ENCODE measurements around the gene CD99L2. TPM values are rescaled to one million over a fixed set of nuclear protein-coding genes. Genes with fewer than 3 reads are reported as not detected.

CD99L2 gene
- total RNA-seq, 1 experiment from 2014 or later, result 7.3 TPM

DNA sequence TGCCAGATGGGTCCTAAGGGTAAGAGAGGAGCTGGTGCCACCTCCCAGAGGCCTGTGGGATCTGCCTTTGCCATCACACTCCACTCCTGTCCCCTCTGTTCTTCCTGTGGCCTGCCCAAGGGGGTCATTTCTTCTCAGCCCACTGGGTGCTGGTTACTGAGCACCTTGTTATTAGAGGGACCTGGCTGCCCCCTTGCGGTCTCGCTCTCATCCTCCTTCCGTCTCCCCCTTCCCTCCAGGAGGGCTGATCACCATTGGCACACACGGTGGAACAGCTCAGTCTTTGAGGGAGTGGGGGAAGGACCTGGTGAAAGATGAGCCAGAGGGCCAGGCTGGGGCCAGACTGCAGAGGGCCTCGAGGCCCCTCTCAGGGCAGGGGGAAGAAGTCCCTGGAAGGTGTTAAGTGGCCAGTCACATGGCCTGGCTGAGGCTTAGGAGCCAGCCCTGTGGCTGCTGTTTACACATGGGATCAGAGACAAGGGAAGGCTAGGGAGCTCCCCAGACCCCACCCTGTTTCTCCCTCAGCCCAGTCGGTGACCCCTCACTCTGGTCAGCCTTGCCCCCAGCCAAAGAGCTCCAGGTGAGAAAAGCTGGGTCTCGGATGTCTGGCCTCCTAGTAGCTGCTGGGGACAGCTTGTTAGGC lies 137.2 kb downstream of the CD99L2 start:
- Histone ChIP-seq H3K9me3 (ENCODE audit: control insufficient read depth, low read depth, low read length) (no peaks in the 10 kb centered on the region), H3K79me1 (ENCODE audit: insufficient read depth, low read depth, low read length, poor library complexity, severe bottlenecking) (no peaks in the 10 kb centered on the region), H2BK5ac (ENCODE audit: insufficient read length, low read length) (no peak overlapping the region), H3K27me3 (ENCODE audit: insufficient read depth, low read length) (no peaks in the 10 kb centered on the region), H3K27ac (ENCODE audit: insufficient read length, low read depth, low read length) (no peak overlapping the region), H2BK15ac (ENCODE audit: low read depth, low read length) (no peak overlapping the region), H2AK5ac (ENCODE audit: insufficient read length, low read length) (no peak overlapping the region), H3K4me2 (ENCODE audit: insufficient read depth, insufficient read length, low read length) (no peak overlapping the region), H3K4me1 (ENCODE audit: insufficient read depth, low read length) (peaks cover 4% of the 10 kb centered on the region; the same call in 1 of the 2 replicates), H3K23ac (ENCODE audit: insufficient read length, low read depth, low read length) (no peak overlapping the region), H2BK20ac (ENCODE audit: low read depth, low read length, poor library complexity, severe bottlenecking) (no peak overlapping the region), H2AFZ (ENCODE audit: low read length) (no peak overlapping the region), H4K20me1 (ENCODE audit: control insufficient read depth, insufficient read depth, insufficient read length) (peaks cover 2% of the 10 kb centered on the region), H4K5ac (ENCODE audit: insufficient read length, low read depth, low read length) (no peak overlapping the region), H3K9ac (ENCODE audit: extremely low read depth, insufficient read length, low read length) (no peak overlapping the region), H3K4ac (ENCODE audit: low read depth, low read length) (no peak overlapping the region), H3K23me2 (ENCODE audit: insufficient read length, low read depth, low read length, poor library complexity, severe bottlenecking) (no peaks in the 10 kb centered on the region), H3K14ac (ENCODE audit: insufficient read depth, low read length) (peak overlapping the region; percentile 16; the same call in 1 of the 2 replicates), H3K79me2 (ENCODE audit: insufficient read depth, low read length) (no peaks in the 10 kb centered on the region), H2BK120ac (ENCODE audit: low read depth, low read length, poor library complexity, severe bottlenecking) (no peak overlapping the region), H2BK12ac (ENCODE audit: insufficient read length, low read depth, low read length) (no peak overlapping the region), H4K8ac (replicated peaks; ENCODE audit: insufficient read length, low read depth, low read length) (no peak overlapping the region), H3T11ph (ENCODE audit: low read length) (no peak overlapping the region), H4K91ac (ENCODE audit: insufficient read length, low read depth, low read length) (no peak overlapping the region), H3K56ac (ENCODE audit: insufficient read length, low read depth, low read length) (no peak overlapping the region), H3K18ac (ENCODE audit: insufficient read length, low read depth, low read length) (no peak overlapping the region)
- no CpG with 5 or more reads among the region's 7 CpGs for WGBS (ENCODE audit: extremely low coverage, insufficient read length, low lambda C conversion rate)
- Mint-ChIP-seq H3K27ac (no peak overlapping the region), H3K9me3 (peaks cover 59 to 77% of the 10 kb centered on the region in 2 experiments), H3K27me3 (ENCODE audit: low read depth) (no peaks in the 10 kb centered on the region; the same call in 1 of the 2 replicates), H3K36me3 (ENCODE audit: insufficient read depth in 1 of 3, low read depth in 3 of 3) (peaks cover 13 to 44% (median 25%) of the 10 kb centered on the region in 3 experiments; a peak in 6 of 7 replicates), H3K4me1 (peaks cover 6 to 20% of the 10 kb centered on the region in 2 experiments), H3K4me3 (no peak overlapping the region)
- TF ChIP-seq CTCF (conservative IDR thresholded peaks at IDR 0.05), result no peak
- DNase-seq, result no peak
